Ectodermal cell (in vitro differentiated cells): ENCODE data around the gene MYO10.

Experiments
- H3K27ac ChIP-seq: 2 replicates; pipeline ENCODE4 v1.7.0; 2013; ENCODE audit warnings: mild to moderate bottlenecking, low read depth, low read length; ENCODE audit not compliant: insufficient read depth, poor library complexity, severe bottlenecking
- H3K27me3 ChIP-seq: 2 replicates; pipeline ENCODE4 v1.7.0; 2013; ENCODE audit warnings: mild to moderate bottlenecking, low read length; ENCODE audit not compliant: insufficient read depth, control insufficient read depth, poor library complexity, severe bottlenecking
- H3K36me3 ChIP-seq: one replicate; pipeline ENCODE4 v1.7.0; 2013; ENCODE audit warnings: low read length; ENCODE audit not compliant: control insufficient read depth, insufficient read depth
- H3K4me1 ChIP-seq: one replicate; pipeline ENCODE4 v1.7.0; 2013; ENCODE audit warnings: low read length; ENCODE audit not compliant: control insufficient read depth, insufficient read depth
- H3K4me3 ChIP-seq: 2 replicates; pipeline ENCODE4 v1.7.0; 2013; ENCODE audit warnings: low read depth, low read length, control low read depth; ENCODE audit not compliant: insufficient read depth
- H3K9me3 ChIP-seq: 2 replicates; pipeline ENCODE4 v1.7.0; 2013; ENCODE audit warnings: mild to moderate bottlenecking, low read length, moderate library complexity; ENCODE audit not compliant: control insufficient read depth
- WGBS, 2 experiments: methylation state at CpG; one replicate each; pipeline ENCODE4 v1.1.7; 2013; ENCODE audit warnings: missing lambda C conversion rate in 2 of 2; 5-methylcytosine and 5-hydroxymethylcytosine counted together

MYO10 gene

DNA sequence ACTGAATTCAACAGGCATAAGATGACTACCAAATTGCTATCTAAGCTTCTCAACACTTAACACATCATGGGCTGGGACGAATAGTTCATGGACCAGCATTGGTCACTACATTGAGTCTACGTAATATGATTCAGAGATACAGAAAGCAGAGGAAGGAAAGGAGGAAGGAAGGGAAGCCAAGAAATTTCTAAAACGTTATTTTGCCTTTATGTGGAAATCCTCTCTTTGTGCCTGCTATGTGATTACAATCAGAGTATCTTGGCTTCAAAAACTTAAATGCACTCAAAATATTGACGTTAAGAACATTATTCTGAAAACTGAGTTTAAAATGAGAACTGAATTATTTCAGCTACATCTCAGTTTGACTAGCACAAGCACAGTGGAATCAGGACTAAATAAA lies 231.1 kb downstream of the MYO10 start:
- WGBS, 2 experiments: 93 to 96% methylated on average over 4 of the region's 4 CpGs
- no peak overlapping the region for H3K4me3 ChIP-seq
- peaks cover 48% of the 10 kb centered on the region for H3K36me3 ChIP-seq
- H3K9me3 ChIP-seq: no peaks in the 10 kb centered on the region
- H3K27ac ChIP-seq: no peak overlapping the region
- H3K27me3 ChIP-seq: no peaks in the 10 kb centered on the region
- H3K4me1 ChIP-seq: peaks cover 13% of the 10 kb centered on the region

DNA sequence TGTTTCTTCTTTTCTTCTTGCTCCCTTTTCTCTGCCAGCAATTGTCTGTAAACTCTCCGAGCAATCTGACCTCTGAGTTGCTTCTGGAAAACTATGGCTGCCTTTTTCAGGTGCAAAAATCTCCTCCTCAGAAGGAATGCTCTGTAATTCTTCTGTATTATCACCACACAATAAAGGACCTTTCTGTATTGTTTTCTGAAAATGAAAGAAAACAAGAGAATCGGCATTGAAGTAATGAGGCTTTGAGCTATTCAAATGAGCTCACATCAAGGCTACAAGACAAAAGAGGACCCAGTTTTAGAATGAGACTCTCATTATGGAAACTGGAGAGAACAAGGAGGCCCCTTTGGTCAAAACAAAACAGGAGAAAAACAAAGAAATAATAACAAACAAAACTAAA lies 233.1 kb downstream of the MYO10 start:
- WGBS, 2 experiments: 15 to 23% methylated on average over 2 of the region's 2 CpGs
- peak overlapping the region; percentile 59 for H3K27ac ChIP-seq

DNA sequence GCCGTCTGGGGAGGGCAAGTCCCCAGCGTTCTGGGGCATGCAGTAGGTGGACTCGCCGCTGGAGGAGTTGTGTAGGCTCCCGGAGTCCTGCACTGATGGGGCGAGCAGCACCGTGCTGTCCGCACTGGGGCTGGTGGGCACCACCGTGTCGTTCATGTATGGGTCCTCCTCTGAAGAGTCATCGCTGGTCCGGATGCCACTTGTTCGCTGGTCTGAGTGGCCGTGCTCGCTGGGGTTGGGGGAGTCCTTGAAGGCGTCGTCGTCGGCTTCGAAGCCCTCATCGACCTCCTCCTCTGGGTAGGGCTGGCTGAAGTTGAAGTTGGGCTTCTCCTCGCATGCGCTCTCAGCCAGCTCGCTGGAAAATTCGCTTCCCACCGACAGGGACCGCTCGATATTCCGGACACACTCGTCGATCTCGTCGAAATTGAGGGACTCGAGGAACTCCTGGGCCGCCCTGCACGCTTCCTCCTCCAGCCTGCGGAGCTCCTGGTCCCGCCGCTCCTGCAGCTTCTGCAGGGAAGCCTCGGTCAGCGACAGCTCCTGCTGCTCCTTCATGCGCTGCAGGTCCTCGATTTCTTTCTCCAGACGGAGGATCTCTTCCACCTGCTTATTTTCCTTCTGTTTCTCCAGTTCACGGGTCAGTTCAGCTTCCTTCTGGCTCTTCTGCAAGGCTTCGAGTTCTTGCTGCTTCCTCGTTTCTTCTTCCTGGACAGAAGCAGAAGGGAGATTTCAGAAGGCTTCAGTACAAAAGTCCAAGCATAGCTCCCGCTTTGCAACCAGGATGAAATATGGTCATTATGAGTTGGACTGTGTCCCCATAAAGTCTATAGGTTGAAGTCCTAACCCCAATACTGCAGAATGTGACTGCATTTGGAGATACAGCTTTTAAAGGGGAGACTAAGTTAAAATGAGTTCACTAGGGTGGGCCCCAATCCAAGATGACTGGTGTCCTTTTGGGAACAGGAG lies 234.7 kb downstream of the MYO10 start:
- Histone ChIP-seq H3K27ac (no peak overlapping the region), H3K4me1 (peaks cover 13% of the 10 kb centered on the region), H3K27me3 (no peaks in the 10 kb centered on the region), H3K9me3 (no peaks in the 10 kb centered on the region), H3K4me3 (no peak overlapping the region), H3K36me3 (peaks cover 34% of the 10 kb centered on the region)
- 95 to 97% methylated on average over 48 of the region's 48 CpGs for WGBS, 2 experiments

More for the DNA sequence above, 233.1 kb downstream of the MYO10 start:
- Histone ChIP-seq H3K27me3 (no peaks in the 10 kb centered on the region), H3K36me3 (peaks cover 40% of the 10 kb centered on the region), H3K9me3 (no peaks in the 10 kb centered on the region), H3K4me1 (peaks cover 13% of the 10 kb centered on the region), H3K4me3 (no peak overlapping the region)

DNA sequence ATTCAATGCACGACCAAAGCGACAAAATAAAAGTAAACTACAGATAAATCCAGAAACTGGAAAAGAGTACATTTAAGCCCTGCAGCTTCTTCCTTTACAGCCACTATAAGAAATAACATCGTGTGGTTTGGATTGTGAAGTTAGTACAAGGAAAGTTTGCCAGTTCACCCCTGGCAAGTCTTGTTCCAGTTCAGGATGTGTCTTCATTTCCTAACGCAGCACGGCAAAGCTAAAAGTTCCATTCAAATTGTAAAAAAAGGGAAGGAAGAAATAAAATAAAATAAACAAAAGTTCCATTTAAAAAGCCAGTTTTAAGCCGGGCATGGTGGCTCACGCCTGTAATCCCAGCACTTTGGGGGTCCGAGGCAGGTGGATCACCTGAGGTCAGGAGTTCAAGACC lies 236.0 kb downstream of the MYO10 start:
- H3K4me1 ChIP-seq: peaks cover 13% of the 10 kb centered on the region
- no peaks in the 10 kb centered on the region for H3K9me3 ChIP-seq
- no peak overlapping the region for H3K27ac ChIP-seq
- H3K4me3 ChIP-seq: no peak overlapping the region
- no peaks in the 10 kb centered on the region for H3K27me3 ChIP-seq
- H3K36me3 ChIP-seq: peaks cover 40% of the 10 kb centered on the region
- WGBS, 2 experiments: 94 to 96% methylated on average over 7 to 8 of the region's 8 CpGs

DNA sequence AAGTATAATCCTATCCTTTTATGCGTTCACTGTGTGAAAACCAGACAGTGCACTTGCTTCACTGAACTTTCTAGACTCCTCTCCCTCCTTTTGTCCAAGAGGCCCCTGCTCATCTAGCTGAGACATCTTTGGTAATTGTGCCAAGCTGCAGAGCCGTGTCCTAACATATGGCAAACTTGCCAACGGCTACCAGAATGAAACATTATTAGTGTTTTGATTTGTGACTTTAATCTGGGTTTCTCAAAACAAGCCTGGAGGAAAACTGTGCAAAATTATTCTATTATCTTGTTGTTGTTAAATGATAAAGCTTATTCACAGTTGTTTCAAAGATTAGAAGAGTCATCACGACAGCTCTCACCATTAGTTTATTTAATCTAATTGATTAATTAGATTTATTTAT lies 240.3 kb downstream of the MYO10 start:
- Histone ChIP-seq H3K4me1 (no peaks in the 10 kb centered on the region), H3K9me3 (no peaks in the 10 kb centered on the region), H3K4me3 (no peak overlapping the region), H3K27me3 (no peaks in the 10 kb centered on the region), H3K27ac (no peak overlapping the region), H3K36me3 (peaks cover 49% of the 10 kb centered on the region)
- 96% methylated on average over 3 of the region's 4 CpGs for WGBS, 2 experiments

DNA sequence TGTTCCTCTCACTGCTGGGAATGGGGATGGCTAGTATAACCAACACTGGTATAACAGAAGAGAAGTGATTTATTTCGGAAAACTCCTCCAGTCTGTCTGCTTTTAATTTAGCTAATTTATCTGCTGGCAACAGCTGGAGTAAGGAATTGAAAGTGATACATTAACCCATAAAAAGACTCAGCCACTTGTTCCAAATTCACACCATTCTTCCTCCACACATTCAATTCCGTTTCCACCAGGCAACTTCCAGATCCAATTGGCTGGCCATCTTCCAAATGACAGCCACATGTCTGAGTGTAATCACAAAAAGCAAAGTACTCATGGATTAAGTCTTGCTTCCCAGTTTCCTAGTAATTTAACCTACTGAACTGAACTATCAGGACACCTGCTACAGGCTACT lies 242.2 kb downstream of the MYO10 start:
- Histone ChIP-seq H3K27me3 (no peaks in the 10 kb centered on the region), H3K36me3 (peaks cover 48% of the 10 kb centered on the region)
- WGBS, 2 experiments: 99 to 100% methylated on average over 2 of the region's 2 CpGs

DNA sequence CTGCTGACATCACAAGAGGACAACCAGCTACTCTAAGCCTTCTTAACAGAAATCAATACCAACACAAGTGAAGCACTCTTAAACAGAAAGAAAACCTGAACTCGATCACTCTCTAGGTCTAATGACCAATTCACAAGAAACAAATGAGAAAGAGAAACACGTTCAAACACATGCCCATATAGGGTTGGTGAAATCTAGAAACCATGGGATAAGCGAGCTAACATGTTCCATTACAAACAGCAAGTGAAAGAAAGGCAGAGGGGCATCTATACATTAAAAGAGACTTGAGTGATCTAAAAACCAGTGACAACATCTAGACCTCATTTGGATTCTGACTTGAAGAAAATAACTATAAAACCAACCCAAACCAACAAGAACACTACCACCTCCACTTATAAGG lies 244.4 kb downstream of the MYO10 start:
- H3K27me3 ChIP-seq: no peaks in the 10 kb centered on the region
- no peak overlapping the region for H3K4me3 ChIP-seq
- no peaks in the 10 kb centered on the region for H3K4me1 ChIP-seq
- no peak overlapping the region for H3K27ac ChIP-seq
- H3K9me3 ChIP-seq: no peaks in the 10 kb centered on the region
- WGBS, 2 experiments: 97 to 100% methylated on average over 3 of the region's 3 CpGs
- peaks cover 57% of the 10 kb centered on the region for H3K36me3 ChIP-seq

More for the DNA sequence above, 242.2 kb downstream of the MYO10 start:
- Histone ChIP-seq H3K27ac (no peak overlapping the region), H3K9me3 (no peaks in the 10 kb centered on the region), H3K4me1 (no peaks in the 10 kb centered on the region), H3K4me3 (no peak overlapping the region)

DNA sequence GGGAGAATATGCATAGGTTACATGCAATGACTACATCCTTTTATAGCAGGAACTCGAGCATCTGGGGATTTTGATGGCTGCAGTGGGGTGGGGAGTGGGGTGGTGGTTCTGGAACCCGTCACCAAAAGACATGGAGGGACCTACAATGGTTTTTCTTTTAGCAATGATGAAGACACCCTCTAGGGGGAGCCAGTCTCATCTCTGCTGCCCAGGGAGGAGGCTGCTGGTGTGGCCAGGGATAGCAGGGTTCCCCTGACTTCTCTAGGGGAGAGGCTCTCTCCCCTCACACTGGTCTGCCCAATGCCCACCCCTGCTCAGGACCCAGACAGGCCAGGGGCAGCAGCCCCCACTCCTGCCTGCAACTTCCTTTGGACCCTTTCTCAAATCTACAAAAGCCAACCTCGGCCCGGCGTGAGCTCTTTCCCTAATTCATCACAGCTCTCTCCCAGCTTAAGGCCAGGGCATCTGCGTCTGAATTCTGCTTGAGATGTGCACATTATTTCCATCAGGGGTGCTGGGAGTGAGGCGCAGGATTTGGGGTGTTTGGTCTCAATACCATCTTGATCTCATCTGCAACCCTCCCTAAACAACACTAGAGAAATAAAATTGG lies 245.7 kb downstream of the MYO10 start:
- H3K4me3 ChIP-seq: no peak overlapping the region
- H3K27ac ChIP-seq: no peak overlapping the region
- WGBS, 2 experiments: 79 to 80% methylated on average over 7 of the region's 7 CpGs
- H3K9me3 ChIP-seq: no peaks in the 10 kb centered on the region
- H3K27me3 ChIP-seq: no peaks in the 10 kb centered on the region
- H3K4me1 ChIP-seq: no peaks in the 10 kb centered on the region
- H3K36me3 ChIP-seq: peaks cover 60% of the 10 kb centered on the region

DNA sequence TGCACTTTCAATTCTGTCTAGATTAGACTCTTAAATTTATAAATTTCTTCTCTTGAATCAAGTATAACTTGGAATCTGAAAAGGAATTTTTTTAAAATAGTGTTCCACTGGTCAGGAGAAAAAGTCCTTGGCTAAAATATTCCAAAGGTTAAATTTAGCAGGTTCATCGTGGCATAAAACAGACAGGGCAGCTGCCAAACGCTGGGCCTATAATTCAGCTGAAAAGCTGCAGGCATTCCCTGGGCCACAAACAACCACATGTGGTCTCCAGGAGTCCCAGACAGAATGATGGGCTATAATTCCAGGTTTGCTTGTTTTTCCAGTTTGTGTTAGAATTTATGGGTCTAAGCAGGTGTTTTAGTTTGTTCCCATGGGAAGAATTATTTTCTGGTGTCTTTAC lies 248.2 kb downstream of the MYO10 start:
- no peaks in the 10 kb centered on the region for H3K4me1 ChIP-seq
- WGBS, 2 experiments: 93 to 97% methylated on average over 2 of the region's 2 CpGs
- H3K27ac ChIP-seq: no peak overlapping the region

DNA sequence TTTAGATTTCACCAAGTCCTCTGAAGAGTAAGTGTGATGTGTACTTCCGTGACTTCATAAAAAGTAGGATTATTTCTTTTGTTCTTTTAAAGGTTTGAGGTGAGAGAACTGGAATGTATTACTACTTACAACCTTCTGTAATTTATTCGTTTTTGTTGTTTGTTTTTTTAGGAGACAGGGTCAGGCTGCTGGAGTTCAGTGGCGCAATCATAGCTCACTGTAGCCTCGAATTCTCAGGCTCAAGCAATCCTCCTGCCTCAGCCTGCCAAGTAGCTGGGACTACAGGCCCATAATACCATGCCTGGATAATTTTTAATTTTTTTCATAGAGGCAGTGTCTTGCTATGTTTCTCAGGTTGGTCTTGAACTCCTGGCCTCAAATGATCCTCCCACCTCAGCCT lies 251.0 kb downstream of the MYO10 start:
- no peaks in the 10 kb centered on the region for H3K9me3 ChIP-seq
- no peaks in the 10 kb centered on the region for H3K27me3 ChIP-seq
- no peak overlapping the region for H3K27ac ChIP-seq
- 93 to 96% methylated on average over 3 to 4 of the region's 4 CpGs for WGBS, 2 experiments
- H3K4me3 ChIP-seq: no peak overlapping the region
- peaks cover 60% of the 10 kb centered on the region for H3K36me3 ChIP-seq
- no peaks in the 10 kb centered on the region for H3K4me1 ChIP-seq

More for the DNA sequence above, 248.2 kb downstream of the MYO10 start:
- H3K9me3 ChIP-seq: no peaks in the 10 kb centered on the region
- peaks cover 48% of the 10 kb centered on the region for H3K36me3 ChIP-seq
- H3K4me3 ChIP-seq: no peak overlapping the region
- H3K27me3 ChIP-seq: no peaks in the 10 kb centered on the region
